SK-N-DZ (cell line): ENCODE results near the gene KCNK4.
"Not testable (repeated sequence)": the region's sequence is repeated elsewhere in the genome, so short reads cannot be mapped to it uniquely, and the experiment has no call there.

Experiments
- DNase-seq: peaks from one replicate; pipeline ENCODE4 v3.0.0-alpha.2; 2015; ENCODE audit warnings: low spot score

KCNK4 gene

GRCh38 chr11:64305691-64306562 is 14.8 kb downstream of the KCNK4 start:
- peak; percentile 82 for DNase-seq

- no peak for DNase-seq
Observed at GRCh38 chr11:64306563-64306875, 15.4 kb downstream of the KCNK4 start.

- DNase-seq: no peak
Observed at GRCh38 chr11:64306876-64307622, 15.9 kb downstream of the KCNK4 start.

- DNase-seq: not testable (repeated sequence)
Observed at GRCh38 chr11:64307795-64308194, 16.7 kb downstream of the KCNK4 start.

- no peak for DNase-seq
Observed at GRCh38 chr11:64312947-64313346, 21.8 kb downstream of the KCNK4 start.

- DNase-seq: no peak
Observed at GRCh38 chr11:64313491-64314145, 22.5 kb downstream of the KCNK4 start.

- no peak for DNase-seq
Observed at GRCh38 chr11:64314146-64314804, 23.2 kb downstream of the KCNK4 start.

GRCh38 chr11:64314805-64315561 is 23.9 kb downstream of the KCNK4 start:
- no peak for DNase-seq

- not testable (repeated sequence) for DNase-seq
Observed at GRCh38 chr11:64315667-64316526, 24.8 kb downstream of the KCNK4 start.

GRCh38 chr11:64316672-64317324 is 25.7 kb downstream of the KCNK4 start:
- peak; percentile 35 for DNase-seq

GRCh38 chr11:64317325-64317960 is 26.3 kb downstream of the KCNK4 start, which contains the start of gene TRMT112:
Gene TRMT112 (minus strand): TSS chr11:64317559. CDS start chr11:64317526, 33 bp downstream.
- DNase-seq: peak; percentile 99

- peak; percentile 96 for DNase-seq
Observed at GRCh38 chr11:64317961-64318765, 27.1 kb downstream of the KCNK4 start, which contains the start of gene PRDX5. Gene PRDX5 (plus strand): TSS chr11:64318121. CDS start chr11:64318216, 95 bp downstream.

- no peak for DNase-seq
Observed at GRCh38 chr11:64318766-64319761, 28.0 kb downstream of the KCNK4 start.

- DNase-seq: no peak
Observed at GRCh38 chr11:64320556-64320955, 29.5 kb downstream of the KCNK4 start.

- no peak for DNase-seq
Observed at GRCh38 chr11:64321026-64321425, 29.9 kb downstream of the KCNK4 start.

GRCh38 chr11:64321533-64321932 is 30.4 kb downstream of the KCNK4 start:
- DNase-seq: no peak

- DNase-seq: no peak
Observed at GRCh38 chr11:64322925-64323260, 31.8 kb downstream of the KCNK4 start.
